GM21367 (cell line): ENCODE data around the gene SMIM20.
"Not testable (repeated sequence)": the region's sequence is repeated elsewhere in the genome, so short reads cannot be mapped to it uniquely, and the experiment has no call there.

Experiments used
- ATAC-seq: cut with Tn5 transposase; IDR thresholded peaks from one replicate; pipeline ENCODE4 v1.9.1; 2021; ENCODE audit not compliant: unreplicated experiment

The SMIM20 gene

DNA sequence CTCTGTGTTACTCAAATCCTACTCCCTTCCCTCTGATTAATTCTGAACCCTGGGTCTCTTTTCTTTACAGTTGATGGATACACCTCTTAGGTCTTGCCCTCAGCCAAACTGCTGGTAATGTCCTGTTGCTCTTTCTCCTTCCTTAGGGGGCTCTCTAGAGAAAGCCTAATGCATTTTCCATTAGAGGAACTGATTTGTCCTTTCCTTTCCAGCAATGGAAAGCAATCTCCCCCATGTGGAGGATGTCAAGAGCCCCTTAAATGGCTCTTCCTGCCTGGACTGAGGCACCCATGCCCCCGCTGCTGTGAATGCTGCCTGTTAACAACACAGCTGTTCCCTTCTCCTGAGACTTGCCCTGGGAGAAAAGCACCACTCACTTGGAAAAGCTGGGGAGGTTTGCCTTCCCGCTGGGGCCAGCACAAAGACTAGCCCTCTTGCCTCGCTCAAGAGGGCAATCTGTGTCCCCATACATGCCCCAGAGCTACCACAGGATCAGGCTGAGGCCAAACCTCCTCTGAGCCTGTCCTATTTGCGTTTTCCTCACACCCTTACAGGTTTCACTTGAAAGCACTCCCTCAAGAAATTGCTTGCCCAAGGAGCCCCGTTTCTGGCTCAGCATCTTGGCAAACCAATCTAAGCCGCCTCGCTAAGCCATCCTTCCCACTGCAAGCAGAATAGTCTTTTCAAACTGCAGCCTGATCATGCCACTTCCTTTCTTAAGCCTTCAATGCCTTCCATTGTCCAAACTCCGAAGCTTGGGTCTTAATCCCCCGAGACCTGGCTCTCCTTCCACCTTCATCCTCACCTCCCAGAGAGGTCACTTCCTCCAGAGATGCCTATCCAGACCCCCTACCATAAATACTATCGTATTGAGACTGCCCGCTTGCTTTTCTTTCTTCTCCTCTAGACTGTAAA, 23.2 kb upstream of the SMIM20 start:
- no peak for ATAC-seq

- ATAC-seq, result no peak
Measured at GRCh38 chr4:25892796-25893195, 21.2 kb upstream of the SMIM20 start.

DNA sequence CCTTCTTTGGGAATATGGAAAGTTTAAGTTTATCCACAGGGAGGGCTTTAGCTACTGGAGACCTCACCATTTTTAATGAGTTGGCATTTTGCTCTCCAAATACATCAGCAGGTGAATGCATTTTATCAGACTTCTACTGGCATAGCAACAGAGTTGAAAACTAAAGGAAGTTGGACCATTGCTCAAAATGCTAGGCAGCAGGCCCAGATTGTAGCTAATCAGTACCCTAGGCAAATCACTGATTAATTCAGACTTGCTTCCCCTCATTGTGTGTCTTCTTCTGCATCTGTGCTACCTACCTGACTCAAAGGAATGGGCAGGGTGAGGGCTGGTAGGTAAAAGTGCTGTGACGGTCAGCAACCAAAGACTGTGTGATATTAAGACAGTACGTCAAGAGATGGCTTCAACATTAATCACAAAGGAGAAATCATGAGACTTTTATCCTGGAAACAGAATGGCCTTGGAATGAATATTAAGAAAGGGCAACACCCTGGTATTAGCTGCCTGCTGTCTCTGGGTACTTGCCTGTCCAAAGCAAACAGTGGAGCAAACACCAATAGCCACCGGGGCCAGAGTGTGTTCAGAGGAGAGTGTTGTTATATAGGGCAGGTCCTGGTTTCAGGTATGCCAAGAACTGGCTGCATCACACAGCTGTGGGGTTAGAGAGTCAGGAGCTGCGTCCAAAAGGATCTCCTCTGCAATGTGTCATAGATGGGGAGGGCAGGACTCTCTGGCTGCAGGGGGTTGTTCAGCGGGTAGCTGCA, 17.1 kb upstream of the SMIM20 start:
- ATAC-seq, result no peak

DNA sequence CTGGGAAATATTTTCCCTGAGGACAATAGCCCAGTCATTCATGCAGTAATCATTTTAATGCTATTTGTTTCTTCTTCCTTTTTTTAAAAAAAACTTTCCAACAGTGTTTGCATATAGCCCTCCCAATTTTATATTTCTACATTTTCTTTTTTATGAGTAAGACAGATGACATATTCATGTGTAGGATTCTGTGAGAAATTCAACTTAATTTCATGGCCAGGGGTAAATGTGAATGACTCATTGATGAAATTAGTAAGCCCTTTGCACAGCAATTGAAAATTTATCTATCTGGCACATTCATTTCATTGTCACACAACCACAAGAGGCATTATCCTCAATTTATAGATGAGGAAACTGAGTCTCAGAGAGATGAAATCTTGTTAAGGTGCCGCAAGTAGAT, 13.7 kb upstream of the SMIM20 start:
- no peak for ATAC-seq

GRCh38 chr4:25901030-25901430, 13.0 kb upstream of the SMIM20 start:
- no peak for ATAC-seq

DNA sequence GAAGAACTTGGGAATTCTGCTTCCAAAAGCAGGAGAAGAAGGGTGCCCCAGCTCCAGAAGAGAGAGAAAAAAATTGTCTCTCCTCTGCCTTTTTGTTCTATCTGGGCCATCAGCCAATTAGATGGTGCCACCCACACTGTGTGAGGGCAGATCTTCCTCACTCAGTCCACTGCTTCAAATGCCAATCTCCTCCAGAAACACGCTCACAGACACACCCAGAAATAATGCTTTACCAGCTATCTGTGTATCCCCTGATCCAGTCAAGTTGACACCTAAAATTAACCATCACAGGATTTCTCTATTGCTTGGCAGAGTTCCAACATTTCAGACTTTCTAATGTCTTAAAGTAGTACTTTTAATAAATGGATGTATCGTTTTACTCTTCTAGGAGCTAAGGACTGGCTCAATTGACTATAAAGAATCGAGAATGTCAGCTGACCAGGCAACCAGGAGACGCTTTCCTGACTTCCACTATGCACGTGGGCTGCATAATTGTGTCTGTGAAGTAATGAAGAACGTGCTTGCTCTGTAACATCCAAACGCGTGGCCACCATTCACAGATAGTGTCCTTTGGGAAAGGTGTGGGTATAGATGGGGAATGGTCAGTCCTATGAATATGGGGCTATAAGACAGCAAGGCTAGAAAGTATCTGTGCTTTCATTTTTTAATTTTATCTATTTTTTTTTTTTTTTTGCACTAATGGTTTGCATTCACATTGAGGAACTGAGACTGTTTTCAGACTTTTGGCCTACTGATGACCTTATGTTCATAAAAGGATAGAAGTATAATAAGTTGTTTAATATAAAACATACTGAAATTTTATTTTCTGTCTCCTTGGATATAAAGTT, 9.9 kb upstream of the SMIM20 start:
- peak; percentile 61 for ATAC-seq

DNA sequence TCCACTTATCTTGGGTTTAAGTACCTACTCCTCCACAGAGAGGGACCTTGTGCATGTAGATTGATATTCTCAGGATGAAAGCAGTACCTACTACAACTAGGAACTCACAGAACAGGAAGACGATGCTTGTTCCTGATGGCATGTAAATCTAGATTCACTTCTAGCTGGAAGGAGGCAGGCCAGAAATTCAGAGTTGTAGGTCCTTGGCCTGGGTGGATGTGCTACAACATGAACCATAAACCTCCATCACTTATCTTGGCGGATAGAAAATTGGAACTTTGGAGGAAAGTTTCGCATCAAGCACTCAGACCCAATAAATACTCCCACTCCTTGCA, 9.3 kb upstream of the SMIM20 start:
- peak; percentile 30 for ATAC-seq

DNA sequence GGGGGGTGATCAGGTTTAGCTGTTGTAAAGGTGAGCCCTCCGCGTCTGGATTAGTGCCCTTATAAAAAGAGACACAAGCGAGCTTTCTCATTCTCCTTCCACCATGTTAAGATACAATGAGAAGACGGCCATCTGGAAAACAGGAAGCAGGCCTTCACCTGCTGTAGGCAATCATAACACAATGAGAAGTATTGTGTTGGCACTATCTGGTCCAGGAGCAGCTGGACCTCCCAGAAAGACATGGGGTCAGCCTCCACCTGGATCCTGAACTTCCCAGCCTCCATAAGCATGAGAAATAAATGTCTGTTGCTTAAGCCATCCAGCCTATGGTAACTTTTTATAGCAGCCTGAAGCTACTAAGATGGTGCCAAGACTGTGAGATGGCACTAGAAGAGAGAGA, 8.6 kb upstream of the SMIM20 start:
- no peak for ATAC-seq

- ATAC-seq, result not testable (repeated sequence)
Measured at GRCh38 chr4:25906113-25906512, 7.9 kb upstream of the SMIM20 start.

GRCh38 chr4:25908491-25908901, 5.5 kb upstream of the SMIM20 start:
- no peak for ATAC-seq

DNA sequence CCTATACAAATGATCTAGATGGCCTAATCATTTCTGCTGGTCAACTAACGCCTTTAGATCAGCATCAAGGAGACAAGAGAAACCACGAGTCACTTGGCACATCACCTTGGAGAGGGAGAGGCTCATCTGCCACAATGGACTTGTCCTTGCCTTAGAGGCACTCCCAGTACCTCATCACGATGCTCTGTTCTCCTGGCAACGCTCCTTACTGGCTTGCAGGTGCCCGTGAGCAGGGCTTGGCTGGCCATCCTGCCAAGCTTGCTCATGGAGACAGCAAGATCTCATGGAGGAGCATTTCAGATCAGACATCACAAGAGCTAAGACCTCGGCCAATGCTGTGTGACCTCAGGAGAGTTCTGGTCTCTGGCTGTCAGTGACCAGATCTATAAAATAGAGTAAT, 2.7 kb upstream of the SMIM20 start:
- no peak for ATAC-seq

- ATAC-seq, result peak; percentile 39
Measured at GRCh38 chr4:25913056-25913850, 767 bp upstream of the SMIM20 start.

DNA sequence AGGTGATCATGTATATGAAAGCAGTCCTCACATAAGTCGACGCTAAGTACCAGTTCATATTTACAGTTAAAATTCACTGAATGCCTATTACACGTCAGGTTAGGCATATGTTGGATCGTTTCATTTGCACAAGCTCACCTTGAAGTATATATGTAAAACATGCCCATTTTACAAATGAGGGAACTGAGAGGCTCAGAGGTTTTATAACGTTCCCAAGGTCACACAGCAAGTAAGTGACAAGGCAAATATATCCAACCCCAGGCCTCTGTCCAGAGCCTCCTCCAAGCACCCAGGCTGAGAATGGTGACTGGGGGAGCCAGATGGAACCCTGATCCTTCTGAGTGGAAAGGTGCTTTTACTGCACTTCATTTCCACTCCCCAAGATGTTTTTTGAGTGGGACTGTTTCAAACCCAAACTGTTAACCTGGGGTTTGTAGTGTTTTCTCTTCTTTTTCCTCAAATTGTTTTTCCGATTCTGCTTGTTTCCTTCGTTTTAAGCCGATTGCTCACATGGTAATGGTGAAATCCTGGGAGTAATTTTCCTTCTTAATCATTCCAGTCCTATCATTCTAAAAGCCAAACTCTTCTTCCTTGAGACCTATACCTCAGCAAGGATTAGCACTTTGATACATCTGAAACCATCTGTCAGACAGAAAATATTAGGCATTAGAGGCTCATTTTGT, 791 bp downstream of the SMIM20 start:
- no peak for ATAC-seq

DNA sequence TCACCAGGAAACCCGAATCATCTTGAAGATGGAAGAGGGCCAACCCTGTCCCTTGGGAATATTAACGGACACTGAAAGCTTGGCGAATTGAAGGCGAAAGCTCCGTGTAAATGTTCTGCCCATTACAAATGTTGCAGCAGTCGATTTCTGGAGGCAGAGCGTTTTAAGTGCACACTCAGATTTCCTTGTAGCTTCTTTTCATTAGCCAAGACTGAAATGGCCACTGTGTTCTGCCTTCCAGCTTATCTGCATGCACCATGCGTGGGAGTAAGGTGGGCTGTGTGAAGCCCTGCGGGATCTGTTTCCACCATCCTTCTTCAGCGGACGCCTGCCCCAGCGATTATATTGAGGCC, 1.3 kb downstream of the SMIM20 start:
- no peak for ATAC-seq

DNA sequence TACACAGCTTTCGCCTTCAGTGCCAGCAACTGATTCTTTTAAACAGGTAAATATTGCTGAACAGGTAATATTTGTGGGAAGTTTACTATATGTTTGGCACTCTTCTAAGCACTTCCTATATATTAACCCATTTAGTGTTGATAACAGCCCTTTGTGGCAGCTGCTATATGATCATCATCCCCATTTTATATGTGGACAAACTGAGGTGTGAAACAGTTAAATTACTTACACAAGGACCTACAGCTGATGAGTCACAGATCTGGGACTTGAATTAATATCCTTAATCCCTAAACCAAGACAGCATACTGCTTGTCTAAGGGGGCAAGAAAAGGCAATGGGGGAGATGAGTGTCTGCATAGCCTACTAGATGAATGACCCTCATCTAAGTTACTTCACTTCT, 2.9 kb downstream of the SMIM20 start:
- ATAC-seq, result no peak

GRCh38 chr4:25919676-25920075, 5.7 kb downstream of the SMIM20 start:
- ATAC-seq, result no peak

DNA sequence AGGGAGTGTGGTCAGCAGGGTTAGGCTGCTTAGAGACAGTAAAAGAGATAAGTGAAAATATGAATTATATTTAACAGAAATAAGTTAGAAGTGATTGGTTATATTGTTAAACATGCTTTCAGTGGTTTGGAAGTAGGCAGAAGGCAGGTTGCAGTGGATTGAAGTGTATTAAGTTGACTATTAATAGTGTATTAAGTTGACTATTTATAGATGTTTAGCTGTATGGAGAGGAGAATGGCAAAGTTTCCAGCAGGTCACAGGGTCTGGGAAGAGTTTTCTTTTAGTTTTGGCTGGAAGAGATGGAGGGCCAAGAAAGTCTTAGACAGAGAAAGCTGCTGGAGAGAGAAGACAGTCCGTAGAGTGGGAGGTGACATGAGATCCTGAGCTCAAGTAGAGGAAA, 7.9 kb downstream of the SMIM20 start:
- no peak for ATAC-seq

DNA sequence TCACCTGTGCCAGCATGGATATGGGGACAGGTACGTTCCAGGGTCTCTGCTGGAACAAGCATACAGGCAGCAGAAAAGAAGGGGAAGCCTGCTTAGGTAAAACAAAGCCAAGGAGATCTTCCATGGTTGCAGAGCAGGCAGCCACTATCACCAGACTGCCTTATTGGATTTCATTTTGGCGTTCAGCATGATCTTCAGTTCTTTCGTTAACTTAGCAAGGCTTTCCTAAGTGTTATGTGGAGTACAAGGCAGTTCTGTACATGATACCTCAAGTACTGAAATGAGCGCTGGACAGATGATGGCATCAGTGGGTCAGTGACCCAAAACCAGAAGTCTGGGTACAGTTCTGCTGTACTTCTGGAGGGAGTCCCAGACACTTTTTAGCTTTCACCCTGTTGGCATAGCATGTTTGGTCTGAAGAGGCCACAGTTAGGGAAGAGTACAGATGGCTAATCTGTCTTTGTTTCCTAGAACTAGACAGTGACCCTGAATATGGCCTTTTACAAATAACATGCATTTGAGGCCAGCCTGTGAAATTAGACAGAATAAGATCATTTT, 8.9 kb downstream of the SMIM20 start:
- ATAC-seq, result no peak

DNA sequence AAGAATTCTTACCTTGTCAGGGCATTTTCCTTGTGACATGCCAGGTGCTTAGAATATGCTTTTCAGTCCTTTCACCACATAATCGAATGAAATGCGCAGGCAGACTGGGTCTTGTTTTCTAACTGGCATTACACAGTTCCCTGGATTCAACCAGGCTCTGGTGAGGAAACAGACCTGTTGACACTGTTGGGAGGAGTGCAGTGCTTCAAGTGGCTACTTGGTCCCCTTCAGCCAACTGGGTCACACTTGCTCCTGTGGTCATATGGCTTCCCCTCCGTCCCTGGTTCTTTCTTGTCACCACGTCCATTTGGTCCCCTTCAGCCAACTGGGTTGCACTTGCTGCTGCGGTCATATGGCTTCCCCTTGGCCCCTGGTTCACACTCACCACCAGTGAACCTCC, 9.7 kb downstream of the SMIM20 start:
- ATAC-seq, result no peak
